ENCODE measurements around the gene UPK3BL2.
A peak's percentile ranks its signal among the peaks of the same experiment; 100 is the strongest.
"Not testable (repeated sequence)": the region's sequence is repeated elsewhere in the genome, so short reads cannot be mapped to it uniquely, and the experiment has no call there.

Gene UPK3BL2, protein sequence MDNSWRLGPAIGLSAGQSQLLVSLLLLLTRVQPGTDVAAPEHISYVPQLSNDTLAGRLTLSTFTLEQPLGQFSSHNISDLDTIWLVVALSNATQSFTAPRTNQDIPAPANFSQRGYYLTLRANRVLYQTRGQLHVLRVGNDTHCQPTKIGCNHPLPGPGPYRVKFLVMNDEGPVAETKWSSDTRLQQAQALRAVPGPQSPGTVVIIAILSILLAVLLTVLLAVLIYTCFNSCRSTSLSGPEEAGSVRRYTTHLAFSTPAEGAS

DNA sequence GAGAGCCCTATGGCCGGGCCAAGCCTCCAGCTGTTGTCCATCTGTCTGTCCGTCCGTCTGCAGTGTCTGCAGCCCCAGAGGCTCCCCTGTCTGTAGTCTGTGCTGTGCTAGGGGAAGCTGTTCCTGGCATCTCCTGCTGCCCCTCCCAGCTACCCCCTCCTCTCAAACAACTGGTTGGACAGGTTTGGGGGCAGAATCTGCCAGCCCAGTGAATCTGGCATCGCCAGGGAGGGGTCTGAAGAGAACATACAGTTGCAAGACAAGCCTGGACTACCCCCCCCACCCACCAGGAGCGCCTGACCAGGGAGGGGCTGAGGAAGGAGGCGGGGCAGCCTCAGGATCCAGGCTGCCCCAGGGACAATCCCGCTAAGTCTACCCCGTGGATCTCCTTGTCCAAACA lies at the start of gene UPK3BL2:
Gene UPK3BL2 (minus strand): TSS at position 101 of the 400 bp plus-strand sequence. CDS start 60 bp downstream, at position 41.
- DNase-seq (ENCODE audit: low read depth in 2 of 2) = not testable (repeated sequence)

DNA sequence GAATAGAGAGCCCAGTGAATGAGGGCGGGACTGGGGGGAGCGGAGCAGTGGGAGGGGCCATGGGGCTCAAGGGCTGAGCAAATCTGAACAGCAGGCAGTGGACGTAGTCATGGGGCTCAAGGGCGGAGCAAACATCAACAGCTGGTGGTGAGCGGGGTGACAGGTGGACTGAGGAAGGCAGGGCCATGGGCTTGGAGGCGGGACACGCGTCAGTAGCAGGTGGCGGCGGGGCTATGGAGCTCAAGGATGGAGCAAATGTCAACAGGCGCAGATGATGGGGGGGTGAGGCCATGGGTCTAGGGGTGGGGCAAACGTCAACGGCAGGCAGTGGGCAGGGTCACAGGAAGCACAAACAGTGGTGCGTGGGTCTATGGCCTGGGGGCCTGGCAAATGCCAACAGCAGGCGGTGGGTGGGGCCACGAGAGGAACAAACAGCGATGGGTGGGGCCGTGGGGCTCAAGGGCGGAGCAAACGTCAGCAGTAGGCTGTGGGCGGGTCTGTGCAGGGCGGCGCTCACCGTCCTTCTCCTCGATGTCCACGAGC lies 49.1 kb upstream of the UPK3BL2 start:
- DNase-seq (ENCODE audit: low read depth in 2 of 2) = not testable (repeated sequence)

DNA sequence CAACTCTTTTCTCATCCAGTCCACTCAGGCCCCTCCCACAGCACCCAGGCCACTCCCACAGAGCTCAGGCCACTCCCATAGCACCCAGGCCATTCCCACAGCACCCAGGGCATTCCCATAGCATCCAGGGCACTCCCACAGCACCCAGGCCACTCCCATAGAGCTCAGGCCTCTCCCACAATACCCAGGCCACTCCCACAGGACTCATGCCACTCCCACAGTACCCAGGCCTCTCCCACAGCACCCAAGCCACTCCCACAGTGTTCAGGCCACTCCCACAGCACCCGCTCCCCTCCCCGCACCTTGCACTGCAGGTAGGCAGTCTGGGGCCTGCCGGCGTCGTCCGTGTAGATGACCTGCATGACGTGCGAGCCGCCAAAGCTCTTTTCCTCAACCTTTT lies 46.4 kb upstream of the UPK3BL2 start:
- DNase-seq (ENCODE audit: low read depth in 2 of 2) = not testable (repeated sequence)

DNA sequence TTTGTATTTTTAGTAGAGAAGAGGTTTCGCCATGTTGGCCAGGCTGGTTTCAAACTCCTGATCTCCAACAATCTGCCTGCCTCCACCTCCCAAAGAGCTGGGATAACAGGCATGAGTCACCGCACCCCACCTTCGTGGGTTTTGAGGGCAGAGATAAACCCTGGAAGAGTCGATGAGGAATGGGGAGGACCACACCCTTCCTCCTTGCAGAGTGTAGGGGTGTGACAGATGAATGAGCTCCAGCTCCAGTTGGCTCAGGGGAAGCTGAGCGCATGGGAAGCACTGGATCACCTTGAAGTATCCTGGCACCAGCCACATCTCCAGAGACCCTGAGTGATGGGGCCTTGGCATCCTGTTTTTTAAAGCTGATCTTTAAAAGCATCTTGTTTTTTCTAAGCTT lies 40.0 kb upstream of the UPK3BL2 start:
- DNase-seq (ENCODE audit: low read depth in 2 of 2) = not testable (repeated sequence)

DNA sequence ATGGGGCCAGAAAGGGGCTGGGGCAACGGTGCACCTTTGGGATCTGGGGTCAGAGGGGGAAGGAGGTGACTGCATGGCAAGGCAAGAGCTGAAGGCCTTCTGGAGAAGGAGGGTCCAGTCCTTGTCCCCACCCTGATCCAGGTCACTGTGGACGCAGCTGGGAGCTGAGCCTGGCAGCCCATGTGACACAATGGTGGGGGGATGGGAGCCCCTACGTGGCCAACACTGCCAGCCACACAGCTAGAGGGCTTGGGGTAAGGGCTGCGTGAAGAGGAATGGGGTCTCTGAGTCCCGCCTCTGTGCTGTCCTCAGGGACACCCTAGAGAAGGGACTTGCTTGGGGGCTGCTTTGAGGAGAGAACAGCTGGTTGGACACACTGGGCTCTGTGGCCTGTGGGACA lies 38.2 kb upstream of the UPK3BL2 start:
- not testable (repeated sequence) for DNase-seq (ENCODE audit: low read depth in 2 of 2)

DNA sequence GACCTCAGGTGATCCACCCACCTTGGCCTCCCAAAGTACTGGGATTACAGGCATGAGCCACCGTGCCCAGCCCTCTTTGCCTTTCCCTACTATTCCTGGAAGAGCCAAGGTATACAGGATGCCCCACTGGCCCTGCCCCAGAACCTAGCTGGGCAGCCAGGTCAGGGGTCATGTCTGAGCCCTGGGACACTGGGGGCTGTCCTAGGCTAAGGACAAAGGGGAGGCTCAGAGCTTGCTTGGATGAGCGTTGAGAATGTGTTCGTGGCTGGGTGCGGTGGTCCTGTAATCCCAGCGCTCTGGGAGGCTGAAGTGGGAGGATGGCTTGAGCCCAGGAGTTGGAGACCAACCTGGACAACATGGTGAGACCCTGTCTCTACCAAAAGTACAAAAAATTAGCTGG lies 35.0 kb upstream of the UPK3BL2 start:
- not testable (repeated sequence) for DNase-seq (ENCODE audit: low read depth in 2 of 2)

DNA sequence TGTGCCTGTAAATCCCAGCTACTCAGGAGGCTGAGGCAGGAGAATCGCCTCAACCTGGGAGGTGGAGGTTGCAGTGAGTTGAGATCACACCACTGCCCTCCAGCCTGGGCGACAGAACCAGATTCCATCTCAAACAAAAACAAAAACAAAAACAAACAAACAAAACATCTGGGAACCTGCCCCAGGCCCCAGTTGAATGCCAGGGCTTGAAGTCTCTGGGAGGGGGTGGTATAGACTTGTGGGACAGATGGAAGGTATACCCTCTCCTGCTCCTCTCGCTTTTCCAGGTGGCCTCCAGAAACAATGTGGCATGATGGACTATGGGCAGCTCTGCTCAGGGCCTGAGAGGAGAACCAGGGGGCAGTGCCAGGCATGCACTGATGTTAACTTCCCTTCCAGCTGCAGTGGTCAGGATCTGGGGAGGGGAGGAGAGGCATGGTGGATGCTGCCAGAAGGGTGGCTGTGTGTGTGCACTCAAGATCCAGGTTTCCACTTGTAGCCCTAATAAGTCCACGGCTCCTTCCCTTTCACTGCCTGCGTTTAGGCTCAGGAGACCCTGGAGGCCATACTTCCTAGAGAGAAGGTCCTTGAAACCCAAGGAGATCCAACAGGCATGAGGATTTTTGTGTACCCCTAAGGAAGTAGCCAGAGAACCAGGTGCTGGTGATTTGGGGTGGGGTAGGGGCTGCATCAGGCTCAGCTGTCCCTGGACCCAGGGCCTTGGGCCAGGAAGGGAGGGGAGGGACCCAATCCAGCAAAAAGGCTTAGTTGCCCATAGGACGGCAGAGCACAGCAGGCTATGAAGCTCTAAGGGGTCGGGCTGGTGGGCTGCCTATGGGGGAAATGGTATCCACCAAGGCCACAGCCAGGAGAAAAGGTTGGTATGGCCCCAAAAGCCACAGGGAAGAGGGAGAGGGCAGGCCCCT lies 34.1 kb upstream of the UPK3BL2 start:
- DNase-seq (ENCODE audit: low read depth in 2 of 2) = not testable (repeated sequence)

DNA sequence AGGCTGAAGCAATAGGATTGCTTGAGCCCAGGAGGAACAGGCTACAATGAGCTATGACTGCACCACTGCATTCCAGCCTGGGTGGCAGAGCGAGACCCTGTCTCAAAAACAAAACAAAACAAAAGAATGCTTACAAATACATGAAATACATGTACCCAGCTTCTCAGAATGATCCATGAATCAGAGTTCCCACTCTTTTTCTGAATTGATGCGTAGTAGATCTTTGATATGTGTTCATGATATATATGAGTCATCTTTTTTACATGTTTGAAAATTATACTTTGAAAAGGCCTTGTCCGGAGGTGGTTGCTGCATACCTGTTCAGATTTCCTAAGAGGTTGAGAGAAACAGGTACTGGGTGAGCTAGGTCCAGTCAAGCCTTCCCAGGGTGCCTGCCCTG lies 32.9 kb upstream of the UPK3BL2 start:
- not testable (repeated sequence) for DNase-seq (ENCODE audit: low read depth in 2 of 2)

DNA sequence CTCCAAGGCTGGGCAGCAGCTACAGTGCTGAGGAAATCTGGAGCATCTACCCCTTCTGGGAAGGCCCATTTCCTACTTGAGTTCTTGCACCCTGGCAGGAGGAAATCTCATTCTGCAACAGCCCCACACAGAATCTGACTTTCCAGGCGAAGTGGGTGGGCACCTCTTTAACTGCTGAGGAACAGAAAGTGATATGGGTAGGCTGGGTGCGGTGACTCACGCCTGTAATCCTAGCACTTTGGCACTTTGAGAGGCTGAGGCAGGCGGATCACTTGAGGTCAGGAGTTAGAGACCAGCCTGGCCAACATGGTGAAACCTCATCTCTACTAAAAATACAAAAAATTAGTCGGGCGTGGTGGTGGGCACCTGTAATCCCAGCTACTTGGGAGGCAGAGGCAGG lies 31.1 kb upstream of the UPK3BL2 start:
- not testable (repeated sequence) for DNase-seq (ENCODE audit: low read depth in 2 of 2)

DNA sequence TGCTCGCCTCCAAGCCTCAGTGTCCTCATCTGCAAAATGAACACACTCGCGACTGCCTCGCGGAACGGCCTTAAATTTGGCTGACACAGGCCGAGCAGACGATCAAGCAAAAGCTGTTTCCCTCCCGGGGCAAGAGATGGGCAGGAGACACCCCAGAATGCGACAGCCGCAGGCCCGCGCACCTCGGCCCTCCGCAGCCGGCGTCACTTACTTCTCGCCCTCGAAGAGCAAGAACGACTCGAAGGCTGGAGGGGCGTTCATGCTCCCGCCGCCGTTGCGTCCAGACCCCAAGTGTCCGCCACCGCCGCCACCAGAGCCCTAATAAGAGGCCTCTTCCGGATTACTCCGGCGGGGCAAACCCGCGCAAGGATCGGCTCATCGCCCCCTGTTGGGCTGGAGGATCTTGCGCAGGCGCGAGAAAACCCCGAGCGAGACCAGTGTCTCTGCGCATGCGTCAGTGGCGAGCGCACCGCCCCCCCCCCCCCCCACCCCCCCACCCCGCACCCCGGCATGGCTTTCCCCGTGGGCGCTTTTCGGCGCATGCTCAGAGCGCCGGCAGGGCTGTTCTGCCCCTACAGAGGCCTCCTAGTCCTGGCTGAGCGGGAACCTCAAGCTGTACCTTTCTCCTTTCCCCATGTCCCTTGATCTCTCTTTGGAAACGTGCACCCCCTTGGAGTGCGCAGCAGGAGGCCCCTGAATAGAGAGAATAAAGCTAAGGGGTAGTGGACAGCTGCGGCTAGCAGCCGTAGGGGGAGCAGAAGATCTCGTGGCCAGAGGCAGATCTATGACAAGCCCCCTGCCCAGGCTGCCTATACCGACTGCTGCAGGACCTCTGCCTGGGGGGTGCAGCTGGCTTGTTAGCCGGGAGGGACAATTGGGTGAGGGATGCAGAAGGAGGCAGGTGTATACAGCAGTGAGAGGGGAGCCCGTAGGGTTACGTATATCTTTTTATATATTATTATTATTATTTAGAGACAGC lies 29.1 kb upstream of the UPK3BL2 start, which contains the start of gene POLR2J3:
Gene POLR2J3 (minus strand): TSS at position 323 of the 979 bp plus-strand sequence. CDS start 62 bp downstream, at position 261.
- DNase-seq (ENCODE audit: low read depth in 2 of 2) = peak; percentile 93 to 100

DNA sequence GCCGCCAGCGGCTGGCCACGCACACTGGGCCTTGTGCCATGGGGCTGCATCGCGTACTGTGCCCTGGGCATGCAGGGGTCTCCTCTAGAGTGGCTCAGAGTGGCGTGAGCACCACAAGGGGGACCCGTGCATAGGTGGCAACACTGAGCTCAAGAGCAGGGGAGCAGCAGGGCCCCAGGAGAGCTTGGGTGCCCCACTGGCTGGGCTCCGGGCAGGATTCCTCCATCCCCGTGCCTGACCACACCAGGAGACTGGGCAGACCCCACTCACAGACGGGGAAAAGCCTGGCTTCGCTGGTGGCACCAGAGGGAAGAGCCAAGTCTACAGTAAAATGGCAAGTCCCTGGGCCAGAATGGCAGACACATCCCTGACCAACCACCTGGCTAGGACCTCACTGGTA lies 25.1 kb upstream of the UPK3BL2 start:
- DNase-seq (ENCODE audit: low read depth in 2 of 2) = not testable (repeated sequence)

DNA sequence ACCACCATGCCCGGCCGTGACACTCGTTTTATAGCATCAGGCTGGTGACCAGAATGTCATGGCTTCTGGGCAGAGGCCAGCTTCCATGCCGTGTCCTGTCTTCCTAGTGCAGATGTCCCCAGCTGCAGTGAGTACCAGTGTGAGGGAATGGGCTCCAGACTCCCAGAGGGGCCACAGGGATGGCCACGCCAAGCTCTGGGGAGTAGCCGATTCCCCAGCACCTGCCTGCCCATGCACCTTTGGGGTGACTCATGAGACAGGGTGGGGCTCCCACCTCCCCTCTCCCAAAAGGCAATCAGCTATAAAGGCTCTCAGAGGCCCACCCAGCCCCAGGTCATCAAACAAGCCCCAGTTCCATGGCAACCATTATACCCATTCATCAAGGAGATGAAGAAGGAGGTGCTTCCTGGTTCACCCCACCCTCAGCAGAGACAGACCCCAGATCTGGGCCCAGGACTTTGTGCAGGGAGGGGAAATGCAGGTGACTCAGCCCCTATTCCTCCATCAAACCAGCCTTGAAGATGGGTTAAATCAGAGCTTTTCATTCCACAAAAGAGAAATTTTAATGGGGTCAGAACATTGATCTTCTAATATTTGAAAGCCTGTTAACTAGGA lies 7.4 kb upstream of the UPK3BL2 start, which contains the start of gene SPDYE2:
Gene SPDYE2 (plus strand): TSS at position 419 of the 615 bp plus-strand sequence. CDS start 2,030 bp downstream, outside the sequence.
- DNase-seq (ENCODE audit: low read depth in 2 of 2) = not testable (repeated sequence)

DNA sequence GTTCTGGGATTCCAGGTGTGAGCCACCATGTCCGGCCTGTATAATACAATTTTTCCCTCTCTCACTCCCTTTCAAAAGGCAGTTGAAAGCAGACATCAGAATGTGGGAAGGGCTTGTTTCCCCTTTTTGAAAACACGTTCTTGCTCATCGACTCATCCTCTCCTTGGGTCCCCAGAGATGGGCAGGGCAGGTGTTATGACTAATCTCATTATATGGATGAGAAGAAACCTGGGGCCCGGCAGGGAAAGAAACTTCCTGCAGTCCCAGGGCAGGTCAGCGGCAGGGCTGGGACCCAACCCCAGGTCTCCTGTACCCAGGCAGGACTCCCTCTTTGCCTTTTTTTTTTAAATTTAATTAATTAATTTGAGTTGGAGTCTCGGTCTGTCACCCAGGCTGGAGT lies 2.9 kb upstream of the UPK3BL2 start:
- DNase-seq (ENCODE audit: low read depth in 2 of 2) = not testable (repeated sequence)

DNA sequence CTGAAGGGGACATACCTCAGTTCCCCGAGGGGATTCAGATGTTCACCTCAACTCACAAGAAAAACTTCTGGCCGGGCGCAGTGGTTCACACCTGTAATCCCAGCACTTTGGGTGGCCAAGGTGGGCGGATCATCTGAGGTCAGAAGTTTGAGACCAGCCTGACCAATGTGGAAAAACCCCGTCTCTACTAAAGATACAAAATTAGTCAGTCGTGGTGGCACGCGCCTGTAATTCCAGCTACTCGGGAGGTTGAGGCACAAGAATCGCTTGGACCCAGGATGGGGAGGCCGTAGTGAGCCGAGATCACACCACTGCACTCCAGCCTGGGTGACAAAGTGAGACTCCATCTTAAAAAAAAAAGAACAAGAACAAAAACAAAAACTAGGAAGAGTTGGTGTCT lies 1.8 kb upstream of the UPK3BL2 start:
- not testable (repeated sequence) for DNase-seq (ENCODE audit: low read depth in 2 of 2)

DNA sequence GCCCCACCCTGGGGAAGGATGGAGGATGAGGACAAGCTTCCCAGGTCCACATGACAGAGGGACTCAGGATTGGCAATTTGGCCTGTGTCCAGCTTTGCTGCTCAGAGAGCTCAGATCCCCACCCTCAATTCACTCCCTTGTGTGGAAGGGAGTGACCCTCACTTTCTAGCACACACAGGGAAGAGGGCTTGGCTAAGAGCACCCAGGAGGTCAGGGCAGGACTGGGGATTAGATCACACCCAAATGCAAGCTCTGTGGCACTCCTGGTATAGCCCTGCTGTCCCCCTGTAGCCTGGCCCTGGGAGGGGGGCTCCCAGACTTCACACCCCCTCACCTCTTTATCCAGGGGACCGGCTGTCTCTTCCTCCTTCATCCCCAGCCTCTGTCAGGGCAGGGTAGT lies 876 bp upstream of the UPK3BL2 start:
- DNase-seq (ENCODE audit: low read depth in 2 of 2) = not testable (repeated sequence)

DNA sequence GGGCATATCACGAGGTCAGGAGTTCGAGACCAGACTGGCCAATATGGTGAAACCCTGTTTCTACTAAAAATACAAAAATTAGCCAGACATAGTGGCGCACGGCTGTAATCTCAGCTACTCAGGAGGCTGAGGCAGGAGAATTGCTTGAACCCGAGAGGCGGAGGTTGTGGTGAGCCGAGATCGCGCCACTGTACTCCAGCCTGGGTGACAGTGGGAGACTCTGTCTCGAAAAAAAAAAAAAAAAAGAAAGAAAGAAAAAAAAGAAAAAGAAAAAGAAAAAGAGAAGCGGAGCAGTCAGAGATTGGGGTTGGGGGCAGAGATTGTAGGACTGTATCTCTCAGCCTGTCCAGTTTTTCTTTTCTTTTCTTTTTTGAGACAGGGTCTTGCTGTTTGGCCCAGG lies 725 bp downstream of the UPK3BL2 start:
- DNase-seq (ENCODE audit: low read depth in 2 of 2) = not testable (repeated sequence)

DNA sequence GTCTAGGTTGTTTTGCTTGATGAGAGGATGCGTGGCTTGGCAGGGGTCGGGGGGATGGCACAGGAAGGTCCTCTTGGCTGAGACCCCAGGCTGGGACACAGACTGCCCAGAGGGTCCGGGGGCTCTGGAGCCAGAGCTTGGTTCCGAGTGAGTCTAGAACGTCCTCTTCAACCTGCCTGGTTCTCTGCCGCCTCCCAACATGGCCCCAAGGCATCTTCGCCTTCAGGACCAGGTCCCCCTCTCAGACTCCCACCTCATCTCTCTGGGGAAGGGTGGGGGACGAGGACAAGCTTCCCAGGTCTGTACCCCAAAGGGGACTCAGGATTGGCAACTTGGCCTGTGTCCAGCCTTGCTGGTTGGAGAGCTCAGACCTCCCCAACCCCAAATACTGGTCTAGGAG lies 1.4 kb downstream of the UPK3BL2 start:
- not testable (repeated sequence) for DNase-seq (ENCODE audit: low read depth in 2 of 2)

DNA sequence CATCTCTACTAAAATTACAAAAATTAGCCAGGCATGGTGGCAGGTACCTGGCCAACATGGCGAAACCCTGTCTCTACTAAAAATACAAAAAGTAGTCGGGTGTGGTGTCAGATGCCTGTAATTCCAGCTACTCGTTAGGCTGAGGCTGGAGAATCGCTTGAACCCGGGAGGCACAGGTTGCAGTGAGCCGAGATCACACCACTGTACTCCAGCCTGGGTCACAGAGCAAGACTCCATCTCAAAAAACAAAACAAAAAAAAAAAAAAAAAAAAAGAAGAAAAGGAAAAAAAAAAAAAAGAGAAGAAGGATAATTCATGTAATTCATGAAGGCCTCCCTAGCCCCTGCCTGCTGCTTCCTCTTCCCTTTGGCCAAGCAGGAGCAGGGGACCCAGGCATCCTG lies 2.9 kb downstream of the UPK3BL2 start:
- not testable (repeated sequence) for DNase-seq (ENCODE audit: low read depth in 2 of 2)

DNA sequence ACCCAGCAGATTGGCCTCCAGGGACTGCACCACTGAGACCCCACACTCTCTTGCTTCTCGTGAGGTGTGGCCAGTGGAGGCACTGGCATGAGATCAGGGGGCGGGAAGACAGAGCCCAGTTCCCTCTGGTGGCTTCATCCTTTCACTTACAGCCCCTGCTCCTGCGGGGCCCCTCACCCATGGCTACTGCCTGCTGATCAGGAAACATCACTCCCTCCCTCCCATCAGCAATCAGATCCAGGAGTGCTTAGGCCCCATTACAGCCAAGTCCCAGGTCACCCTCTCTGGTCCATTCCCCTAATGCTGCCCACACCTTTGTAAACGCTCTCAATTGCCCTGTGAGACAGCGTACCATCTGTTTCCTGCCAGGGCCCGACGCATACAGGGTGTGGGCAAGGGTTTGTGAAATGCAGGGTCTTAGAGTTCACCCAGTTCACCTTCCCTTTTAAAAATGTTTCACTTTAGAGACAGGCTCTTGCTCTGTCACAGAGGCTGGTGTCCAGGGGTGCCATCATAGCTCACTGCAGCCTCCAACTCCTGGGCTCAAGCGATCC lies 8.4 kb downstream of the UPK3BL2 start:
- DNase-seq (ENCODE audit: low read depth in 2 of 2) = not testable (repeated sequence)

DNA sequence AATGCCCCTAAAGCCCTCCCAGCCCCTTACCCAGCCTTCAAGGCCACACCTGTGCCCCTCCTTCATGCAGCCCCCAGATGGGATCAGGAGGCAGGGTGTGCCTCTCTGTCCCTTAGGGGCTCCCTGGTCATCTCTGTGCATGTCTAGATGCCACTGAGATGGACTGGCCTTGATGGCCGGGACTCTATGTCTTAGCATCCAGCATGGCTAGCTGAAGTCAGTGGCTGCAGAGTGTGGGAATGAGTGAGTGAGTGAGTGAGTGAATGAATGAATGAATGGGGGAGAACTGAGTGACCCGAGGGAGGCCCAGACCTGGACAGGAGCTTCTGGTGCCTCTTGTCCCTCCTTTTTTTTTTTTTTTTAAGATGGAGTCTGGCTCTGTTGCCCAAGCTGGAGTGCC lies 11.4 kb downstream of the UPK3BL2 start:
- not testable (repeated sequence) for DNase-seq (ENCODE audit: low read depth in 2 of 2)

Measured in stimulated activated CD8-positive, alpha-beta memory T cell treated with anti-CD3 and anti-CD28 coated beads, Interleukin-2, amount 100 ng/mL, for 1 hour (primary cell).